Stimulated activated CD8-positive, alpha-beta memory T cell treated with anti-CD3 and anti-CD28 coated beads, Interleukin-15, amount 100 ng/mL, for 1 hour (primary cell): ENCODE data around the gene OR51B5.
"Not testable (repeated sequence)": the region's sequence is repeated elsewhere in the genome, so short reads cannot be mapped to it uniquely, and the experiment has no call there.

Experiments used
- DNase-seq: peaks from one replicate; pipeline ENCODE4 v3.0.0-alpha.2; 2020; ENCODE audit warnings: low read depth

The OR51B5 gene, protein sequence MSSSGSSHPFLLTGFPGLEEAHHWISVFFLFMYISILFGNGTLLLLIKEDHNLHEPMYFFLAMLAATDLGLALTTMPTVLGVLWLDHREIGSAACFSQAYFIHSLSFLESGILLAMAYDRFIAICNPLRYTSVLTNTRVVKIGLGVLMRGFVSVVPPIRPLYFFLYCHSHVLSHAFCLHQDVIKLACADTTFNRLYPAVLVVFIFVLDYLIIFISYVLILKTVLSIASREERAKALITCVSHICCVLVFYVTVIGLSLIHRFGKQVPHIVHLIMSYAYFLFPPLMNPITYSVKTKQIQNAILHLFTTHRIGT

DNA sequence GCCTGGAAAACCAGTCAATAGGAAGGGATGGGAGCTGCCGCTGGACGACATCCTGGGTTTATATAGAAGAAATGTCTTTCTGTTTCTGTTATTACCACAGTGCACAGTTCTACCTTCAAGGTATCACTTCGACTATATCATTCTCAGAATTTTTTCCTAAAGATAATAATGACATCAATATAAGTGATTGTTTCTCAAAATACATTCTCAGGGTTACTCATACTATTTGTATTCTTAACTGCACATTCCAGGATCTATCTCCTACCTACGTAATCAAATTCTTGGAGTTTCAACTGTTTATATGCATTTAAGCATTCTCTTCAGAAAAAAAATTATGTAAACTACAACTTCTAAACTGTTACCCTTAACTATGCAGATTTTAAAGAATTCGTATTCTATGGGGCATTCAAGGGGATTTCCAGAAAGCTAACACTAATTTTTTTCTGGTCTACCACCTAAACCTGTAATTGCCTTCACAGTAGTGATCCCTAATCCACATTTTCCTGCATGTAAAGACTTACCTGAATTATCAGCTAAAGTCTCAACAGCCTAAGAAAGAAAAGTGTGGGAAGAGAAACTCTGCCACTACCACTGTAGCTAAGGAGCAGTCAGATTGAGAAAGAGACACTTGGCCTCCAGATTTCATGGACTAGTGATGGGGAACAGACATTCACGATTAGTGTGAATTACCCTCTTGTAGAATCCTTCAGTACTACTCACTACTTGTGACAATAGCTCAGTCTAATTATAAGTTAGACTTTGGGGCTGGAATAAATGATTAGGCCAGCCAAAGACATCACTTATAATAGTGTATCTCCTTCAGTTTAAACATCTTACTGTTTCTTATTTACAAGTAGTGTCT lies at the start of gene OR51B5:
TSS of gene OR51B5 (minus strand) at position 51 of the 862 bp plus-strand sequence. CDS start at position 51, 0 bp downstream.
- no peak for DNase-seq

DNA sequence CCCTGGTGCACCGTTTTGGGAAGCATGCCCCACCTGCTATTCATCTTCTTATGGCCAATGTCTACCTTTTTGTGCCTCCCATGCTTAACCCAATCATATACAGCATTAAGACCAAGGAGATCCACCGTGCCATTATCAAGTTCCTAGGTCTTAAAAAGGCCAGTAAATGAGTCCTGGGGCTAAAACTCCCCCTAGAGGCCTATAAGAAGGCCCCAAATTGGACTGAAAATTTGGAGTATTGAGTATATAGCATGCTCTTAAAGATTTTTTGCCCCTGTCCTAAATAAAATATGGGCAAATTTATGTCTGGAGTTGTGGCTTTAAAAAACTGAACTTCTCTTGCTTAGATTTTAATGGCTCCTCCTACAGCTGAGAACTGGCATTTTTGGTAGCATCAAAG lies 46.9 kb upstream of the OR51B5 start:
- no peak for DNase-seq

DNA sequence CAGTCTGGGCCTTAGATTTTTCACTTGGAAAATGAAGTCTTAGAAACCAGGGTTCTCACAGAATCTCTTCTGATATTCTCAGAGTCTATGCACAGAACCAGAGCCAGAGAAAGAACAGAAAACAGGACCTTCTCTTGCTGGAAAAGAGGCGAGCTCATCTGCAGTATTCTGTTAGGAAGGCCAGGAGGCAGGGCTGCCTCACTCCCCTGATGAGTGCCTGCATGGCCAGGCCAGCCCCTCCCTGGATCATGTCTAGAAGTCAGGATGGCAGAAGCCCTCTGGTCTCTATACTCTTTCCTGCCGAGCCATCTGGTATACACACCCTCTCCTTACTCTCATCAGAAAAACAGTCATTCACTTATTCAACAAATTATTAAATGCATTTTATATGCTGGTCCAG lies 41.0 kb upstream of the OR51B5 start:
- no peak for DNase-seq

DNA sequence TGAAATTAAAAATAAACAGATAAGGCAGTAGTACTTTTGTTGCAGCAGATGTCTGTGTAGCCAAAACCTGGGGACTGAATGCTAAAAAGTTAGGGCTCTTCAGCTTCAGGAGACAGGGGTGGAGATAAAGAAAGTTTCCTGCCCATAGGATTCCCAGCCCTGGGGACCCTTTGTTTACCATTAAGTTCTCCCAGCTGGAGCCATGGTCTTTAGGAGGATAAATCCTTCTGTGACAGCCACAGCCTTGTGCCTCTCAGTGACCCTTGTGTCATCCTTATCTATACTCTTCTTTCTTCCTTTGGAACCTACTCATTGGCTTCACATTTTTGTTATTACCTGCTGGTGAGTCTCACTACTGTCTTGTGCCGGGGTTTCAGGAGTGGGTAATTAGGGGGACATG lies 40.3 kb upstream of the OR51B5 start, which contains the start of gene OR51M1:
TSS of gene OR51M1 (plus strand) at position 237 of the 400 bp plus-strand sequence. CDS start 5,587 bp downstream, outside the sequence.
- no peak for DNase-seq

DNA sequence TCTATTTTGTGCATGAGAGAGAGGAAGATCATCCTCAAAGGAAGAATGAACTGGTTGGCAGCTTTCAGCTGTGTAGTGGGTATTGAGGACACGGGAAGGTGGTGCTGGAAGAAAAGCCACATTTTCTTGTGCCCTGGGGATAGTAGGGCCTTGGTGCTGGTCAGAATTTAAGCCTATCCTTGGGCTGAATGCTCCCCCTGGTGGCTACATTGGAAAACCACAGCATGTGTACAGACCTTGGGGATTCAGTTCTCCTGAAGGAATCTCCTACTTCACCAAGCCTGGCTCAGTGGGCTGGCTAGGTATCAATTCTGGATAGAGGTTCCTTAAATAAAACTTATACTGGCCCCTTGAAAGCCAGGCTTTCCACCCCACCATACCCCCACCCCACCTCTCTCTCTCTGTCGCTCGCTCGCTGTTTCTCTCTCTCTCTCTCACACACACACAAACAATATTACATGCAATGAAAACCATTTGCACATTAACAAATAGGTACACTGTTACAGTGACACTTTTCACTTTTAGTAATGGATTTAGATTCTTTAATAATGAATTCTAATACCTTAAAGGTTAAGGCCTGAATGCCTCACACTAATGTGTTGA lies 37.5 kb upstream of the OR51B5 start:
- no peak for DNase-seq

DNA sequence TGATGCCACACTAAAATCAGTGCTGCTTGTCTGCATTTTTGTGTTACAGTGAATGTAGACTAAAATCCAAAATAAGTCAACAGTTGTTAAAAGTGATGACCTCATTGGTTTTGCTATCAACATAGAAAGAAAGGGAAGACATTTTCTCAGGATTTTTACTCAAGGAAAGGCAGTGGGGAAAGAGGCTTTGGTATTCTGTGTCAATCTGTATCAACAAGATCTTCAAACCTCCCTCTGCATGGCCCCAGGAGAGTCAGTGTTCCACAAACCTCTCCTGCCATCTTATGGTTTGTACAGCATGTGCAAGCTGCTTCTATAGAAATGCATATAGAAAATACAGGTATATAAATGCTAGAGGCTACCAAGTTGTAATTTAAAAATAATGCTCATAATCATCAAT lies 26.5 kb upstream of the OR51B5 start:
- no peak for DNase-seq

DNA sequence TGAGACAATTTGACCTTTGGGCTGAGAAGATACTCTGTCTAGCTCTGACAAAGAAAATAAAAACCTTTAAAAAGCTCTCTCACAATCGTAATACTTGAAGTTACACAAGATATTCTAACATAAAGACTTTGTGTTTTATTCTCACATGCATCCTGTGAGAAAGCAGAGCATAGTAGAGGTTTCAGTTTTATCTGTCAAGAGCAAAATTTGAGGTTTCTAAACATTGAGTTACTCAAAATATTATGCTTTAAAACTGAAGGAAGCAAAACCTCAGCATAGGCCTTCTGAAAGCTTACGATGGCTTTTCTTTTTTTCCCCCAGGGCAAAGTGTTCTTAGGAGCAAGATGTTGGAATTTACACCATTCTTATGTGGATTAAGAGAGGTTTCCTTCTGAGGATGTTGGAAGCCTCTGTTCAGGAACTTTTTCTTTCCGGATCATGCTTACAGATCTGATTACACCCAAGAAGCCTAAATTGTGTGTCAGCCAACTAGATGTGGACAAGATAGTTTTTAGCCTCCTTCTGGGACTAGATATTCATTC lies 25.2 kb upstream of the OR51B5 start:
- no peak for DNase-seq

DNA sequence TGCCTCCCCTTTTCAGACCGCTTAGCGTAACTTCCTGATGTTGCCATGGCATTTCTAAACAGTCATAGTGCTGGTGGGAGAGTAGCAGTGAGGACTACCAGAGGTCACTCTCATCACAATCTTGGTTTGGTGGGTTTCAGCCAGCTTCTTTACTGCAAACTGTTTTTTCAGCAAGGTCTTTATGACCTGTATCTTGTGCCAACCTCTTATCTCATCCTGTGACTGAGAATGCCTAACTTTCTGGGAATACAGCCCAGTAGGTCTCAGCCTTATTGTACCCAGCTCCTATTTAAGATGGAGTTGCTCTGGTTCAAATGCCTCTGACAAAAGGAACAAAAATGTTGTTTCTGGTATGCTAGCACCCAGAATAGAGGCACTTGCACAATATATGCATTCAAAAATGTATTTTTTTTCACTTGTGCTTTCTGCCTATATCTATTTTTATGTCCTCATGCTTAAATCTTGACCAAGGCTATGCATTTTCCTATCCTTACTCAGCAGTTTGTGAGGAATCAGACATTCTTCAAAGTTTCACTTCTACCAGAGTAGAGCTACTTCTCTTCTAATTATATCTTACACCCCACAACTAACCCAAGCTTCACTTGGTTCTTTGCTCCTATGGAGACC lies 24.2 kb upstream of the OR51B5 start:
- DNase-seq: no peak

DNA sequence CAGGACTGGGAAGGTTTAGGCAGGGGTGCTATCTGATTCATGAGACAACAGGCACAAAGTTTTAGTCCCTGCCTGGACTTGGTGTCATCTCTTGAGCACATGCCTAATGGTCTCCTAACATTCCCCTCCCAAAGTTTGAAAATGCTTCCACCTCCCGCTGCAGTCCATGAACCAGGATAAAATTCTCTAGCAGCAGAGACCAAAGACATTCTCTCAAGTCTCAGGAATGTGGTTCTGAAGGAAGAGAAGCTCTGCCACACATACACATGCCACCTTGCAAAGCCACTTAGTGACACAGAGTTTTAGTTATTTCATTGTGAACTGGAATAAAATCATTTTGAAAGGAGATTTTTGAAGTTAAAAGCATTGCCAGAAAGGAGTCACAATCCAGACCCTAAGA lies 23.5 kb upstream of the OR51B5 start:
- DNase-seq: no peak

DNA sequence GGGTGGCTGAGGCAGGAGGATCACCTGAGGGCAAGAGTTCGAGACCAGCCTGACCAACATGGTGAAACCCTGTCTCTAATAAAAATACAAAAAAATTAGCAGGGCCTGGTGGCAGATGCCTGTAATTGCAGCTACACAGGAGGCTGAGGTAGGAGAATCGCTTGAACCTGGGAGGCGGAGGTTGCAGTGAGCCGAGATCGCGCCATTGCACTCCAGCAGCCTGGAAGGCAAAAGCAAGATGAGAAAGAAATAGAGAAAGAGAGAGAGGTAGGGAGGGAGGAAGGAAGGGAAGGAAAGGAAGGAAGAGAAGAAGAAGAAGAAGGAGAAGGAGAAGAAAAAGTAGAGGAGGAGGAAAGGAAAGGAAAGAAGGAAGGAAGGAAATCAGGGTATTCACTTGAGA lies 23.0 kb upstream of the OR51B5 start:
- not testable (repeated sequence) for DNase-seq

DNA sequence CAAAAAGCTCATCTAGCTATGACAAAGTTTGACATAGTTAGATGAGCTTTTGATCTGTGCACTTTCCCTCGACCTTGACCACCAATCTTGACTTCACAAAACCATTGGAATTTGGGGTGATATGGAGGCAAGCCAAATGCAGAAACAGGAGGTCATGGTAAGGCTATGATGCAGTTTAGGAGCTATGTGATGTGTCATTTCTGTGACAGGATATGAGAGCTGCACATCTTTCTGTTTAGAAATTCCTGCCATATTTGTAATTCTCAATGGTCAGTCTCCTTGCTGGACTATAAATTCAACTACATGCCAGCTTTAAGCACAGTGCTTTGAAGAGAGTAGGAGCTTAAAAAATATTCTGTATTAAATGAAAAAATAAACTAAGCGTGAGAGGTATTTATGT lies 20.9 kb upstream of the OR51B5 start:
- DNase-seq: no peak

DNA sequence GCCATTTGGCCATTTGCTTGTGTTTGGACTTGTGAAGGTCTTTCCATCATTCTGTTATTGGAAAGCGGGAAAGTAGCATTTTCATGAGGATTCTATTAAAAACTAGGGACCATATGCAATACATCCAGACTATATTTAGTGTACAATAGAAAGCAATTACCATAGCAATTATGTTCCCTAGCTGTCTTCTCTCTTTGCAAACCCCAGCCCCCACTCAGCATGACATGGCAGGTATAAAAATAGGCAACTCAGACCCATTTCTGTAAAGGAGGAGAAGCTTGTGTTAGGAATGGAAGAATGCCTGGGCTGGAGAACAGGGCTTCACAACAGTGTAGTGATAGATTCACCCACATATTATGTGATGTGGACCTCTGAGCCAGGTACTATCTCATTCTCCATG lies 20.4 kb upstream of the OR51B5 start:
- DNase-seq: no peak

DNA sequence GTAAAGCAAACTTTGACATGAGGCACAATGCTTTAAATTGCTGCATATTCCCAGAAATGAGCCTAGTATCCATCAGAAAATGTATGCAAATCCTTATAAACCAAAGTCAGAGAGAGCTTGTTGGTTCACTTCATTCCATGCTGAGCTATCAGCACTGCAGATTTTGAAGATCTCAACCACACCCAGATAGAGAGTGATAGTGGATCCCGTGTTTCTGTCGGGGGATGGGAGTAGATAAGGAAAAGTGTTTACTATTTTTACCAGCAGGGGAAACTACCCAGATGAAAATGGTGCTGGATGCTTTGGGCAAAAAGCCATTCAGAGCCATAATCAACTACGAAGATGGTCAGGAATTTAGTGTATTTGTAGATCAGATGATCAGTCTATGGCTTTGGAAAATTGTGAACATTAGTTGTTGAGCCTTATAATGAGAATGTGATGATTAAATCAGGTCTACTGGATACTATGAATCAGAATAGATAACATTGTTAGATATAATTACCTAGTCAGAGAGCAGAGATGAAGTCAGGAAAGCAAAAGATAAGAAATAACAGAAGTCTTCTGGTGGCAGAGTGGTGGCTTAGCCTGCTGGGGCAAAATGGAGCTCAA lies 18.8 kb upstream of the OR51B5 start:
- DNase-seq: no peak

DNA sequence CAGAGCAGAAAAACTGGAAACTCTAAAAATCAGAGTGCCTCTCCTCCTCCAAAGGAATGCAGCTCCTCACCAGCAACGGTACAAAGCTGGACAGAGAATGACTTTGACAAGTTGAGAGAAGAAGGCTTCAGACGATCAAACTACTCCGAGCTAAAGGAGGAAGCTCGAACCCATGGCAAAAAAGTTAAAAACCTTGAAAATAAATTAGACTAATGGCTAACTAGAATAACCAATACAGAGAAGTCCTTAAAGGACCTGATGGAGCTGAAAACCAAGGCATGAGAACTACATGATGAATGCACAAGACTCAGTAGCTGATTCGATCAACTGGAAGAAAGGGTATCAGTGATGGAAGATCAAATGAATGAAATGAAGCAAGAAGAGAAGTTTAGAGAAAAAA lies 12.7 kb upstream of the OR51B5 start:
- not testable (repeated sequence) for DNase-seq

DNA sequence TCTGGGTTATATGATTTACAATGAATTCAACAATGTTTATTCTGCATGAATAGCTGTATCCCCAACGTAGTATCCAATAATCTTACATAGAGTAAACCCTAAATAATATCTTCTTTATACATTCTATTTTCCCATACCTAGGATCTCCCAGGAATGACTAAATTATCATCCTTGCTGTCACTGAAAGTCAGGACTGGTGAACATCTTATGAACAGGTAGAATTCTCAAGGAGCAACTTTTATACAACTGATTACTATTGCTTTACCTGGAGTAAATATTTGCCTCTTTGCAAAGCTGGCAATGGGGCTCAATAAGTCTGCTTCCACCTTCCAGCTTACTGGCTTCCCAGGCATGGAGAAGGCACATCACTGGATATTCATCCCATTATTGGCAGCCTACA lies 7.9 kb upstream of the OR51B5 start, which contains the start of gene OR51B6:
TSS of gene OR51B6 (plus strand) at position 301 of the 400 bp plus-strand sequence. CDS start at position 301, 0 bp downstream.
- no peak for DNase-seq

DNA sequence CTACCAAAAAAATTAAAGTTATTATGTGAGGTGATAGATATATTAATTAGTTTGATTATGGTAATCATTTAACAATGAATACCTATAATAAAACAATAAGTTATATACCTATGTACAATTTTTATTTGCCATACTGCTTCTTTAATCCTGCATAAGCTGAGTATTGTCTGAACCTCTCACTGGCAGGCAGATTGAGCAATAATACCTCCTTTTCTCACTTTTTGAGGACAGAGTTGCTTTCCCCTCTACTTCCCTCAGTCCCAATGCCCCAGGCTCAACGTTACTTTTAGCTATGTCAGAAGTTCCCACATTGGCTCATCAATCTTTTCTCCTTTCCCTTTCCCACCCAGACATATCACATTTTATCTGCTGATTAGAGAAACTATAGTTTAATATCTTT lies 6.2 kb upstream of the OR51B5 start:
- no peak for DNase-seq

DNA sequence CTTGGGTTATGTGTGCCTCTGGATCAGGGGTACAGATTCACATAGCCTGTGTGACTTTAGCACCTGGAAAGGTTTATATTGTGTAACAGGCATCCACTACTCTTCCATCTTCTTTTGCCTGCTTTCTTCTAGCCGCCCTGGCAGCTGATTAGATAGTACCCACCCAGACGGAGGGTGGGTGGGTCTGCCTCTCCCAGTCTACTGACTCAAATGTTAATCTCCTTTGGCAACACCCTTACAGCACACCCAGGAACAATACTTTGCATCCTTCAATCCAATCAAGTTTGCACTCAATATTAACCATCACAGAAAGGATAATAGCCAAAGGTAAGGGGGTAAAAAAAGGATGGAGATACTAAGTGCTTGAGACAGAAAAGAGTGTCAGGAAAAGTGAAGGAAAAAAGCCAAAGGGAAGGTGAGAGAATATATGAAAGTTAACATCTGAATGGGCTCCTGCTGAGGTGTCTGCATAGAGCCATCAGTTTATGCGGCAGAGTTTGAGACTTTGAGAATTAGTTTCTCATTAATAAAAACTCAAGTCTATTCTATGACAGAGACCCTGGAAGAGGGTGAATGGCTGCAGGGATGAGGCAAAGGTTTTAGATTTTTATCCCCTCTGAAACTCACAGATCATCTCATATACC lies 5.3 kb upstream of the OR51B5 start:
- no peak for DNase-seq

DNA sequence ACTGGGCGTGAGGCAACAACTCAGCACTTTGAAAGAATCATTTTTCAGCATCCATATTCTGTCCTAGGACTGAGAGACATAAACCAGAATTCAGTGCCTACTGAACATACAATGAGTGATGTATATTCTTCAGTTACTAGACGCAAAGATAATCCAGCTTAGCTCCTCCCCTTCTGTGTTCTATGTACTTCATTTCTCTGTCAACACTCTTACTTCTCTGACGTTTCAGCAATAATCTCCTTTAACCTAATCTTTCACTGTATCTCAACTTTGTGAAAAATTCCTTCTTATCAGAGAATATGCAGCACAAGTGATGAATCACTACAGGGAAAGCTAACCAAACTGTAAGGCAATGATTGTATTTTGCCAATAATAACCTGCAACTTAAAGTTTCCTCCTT lies 2.5 kb upstream of the OR51B5 start:
- no peak for DNase-seq

DNA sequence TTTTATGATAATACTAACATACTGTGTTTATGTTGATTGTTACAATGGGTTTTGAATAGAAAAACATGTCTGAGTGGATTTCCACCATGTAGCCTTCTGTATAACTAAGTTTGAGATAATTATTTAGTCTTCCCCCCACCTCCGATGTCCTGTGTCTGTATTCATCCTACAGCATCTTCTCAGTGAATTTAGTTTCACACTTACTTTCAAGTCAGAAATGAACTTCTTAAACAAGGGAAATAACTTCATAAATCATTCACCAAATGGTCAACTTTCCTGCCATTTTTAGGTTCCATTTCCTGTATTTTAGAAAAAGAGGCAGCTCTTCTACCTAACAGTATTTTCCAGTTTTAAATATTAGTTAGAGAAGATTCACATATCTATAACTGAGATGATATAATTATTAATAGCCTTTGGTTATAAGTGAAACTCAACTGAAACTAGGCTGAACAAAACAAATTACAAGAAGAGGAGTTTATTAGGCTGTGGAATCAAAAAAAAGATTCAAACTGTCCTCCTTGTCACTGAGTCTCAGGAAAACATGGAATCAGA lies 3.5 kb downstream of the OR51B5 start:
- DNase-seq: no peak

DNA sequence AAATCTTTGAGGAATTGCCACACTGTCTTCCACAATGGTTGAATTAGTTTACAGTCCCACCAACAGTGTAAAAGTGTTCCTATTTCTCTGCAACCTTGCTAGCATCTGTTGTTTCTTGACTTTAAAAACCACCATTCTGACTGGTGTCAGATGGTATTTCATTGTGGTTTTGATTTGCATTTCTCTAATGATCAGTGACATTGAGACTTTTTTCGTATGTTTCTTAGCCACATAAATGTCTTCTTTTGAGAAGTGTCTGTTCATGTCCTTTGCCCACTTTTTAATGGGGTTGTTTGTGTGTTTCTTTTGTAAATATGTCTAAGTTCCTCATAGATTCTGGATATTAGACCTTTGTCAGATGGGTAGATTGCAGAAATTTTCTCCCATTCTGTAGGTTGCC lies 6.1 kb downstream of the OR51B5 start:
- not testable (repeated sequence) for DNase-seq

DNA sequence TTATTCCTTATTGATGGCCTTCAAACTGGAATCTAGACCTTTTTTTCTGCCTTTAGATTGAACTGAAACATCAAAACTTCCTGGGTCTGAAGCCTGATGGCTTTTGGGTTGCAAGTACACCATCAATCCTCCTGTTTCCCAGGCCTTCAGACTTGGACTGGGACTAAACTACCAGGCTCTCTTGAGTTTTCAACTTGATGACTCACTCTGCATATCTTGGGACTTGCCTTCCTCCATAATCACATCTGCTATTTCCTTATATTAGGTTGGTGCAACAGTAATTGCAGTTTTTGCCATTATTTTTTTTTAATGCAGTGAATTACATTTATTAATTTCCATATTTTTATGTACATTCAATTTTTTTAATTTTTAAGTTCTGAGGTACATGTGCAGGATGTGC lies 7.0 kb downstream of the OR51B5 start:
- DNase-seq: no peak
